GM21390 (cell line): Measurements from ENCODE around the gene TRMT1.

ENCODE experiments used
- ATAC-seq: cut with Tn5 transposase; IDR thresholded peaks from one replicate; pipeline ENCODE4 v1.9.1; 2021; ENCODE audit not compliant: unreplicated experiment

TRMT1 gene

DNA sequence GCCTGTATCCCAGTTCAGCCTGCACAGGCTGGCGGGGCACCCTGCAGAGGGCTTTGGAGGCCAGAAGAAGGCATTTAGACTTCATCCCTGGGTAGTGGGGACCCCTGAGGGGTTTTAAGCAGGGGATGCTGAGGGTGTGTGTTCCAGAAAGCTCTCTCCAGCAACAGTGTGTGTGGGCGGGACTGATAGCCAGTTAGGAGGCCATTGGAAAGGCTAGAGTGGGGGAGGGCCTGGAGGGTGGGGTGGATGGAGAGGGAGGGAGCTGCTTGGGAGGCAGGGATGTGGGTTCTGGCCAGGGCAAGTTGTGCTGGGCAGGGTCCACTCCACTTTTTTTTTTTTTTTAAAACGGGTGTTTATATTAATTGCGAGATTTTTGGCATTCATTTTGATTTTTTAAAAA, 42.2 kb downstream of the TRMT1 start:
- no peak for ATAC-seq

DNA sequence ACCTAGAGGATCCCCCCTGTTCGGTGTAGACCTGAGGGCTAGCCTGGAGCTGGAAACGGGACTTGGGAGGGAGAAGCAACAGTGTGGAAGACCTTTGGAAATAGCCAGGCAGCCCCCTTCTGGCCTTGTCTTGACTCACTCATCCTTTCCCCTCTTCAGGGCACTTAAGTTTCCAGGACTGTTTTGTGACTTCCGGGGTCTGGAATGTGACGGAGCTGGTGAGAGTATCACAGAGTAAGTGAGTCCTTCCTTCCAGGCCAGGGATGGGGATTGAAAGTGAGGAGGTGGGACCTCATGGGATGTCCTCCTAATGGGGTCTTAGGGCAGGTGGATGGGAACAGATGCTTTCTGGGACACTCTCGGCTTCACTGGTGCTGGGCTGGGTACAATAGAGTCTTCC, 43.3 kb downstream of the TRMT1 start:
- ATAC-seq, result no peak

DNA sequence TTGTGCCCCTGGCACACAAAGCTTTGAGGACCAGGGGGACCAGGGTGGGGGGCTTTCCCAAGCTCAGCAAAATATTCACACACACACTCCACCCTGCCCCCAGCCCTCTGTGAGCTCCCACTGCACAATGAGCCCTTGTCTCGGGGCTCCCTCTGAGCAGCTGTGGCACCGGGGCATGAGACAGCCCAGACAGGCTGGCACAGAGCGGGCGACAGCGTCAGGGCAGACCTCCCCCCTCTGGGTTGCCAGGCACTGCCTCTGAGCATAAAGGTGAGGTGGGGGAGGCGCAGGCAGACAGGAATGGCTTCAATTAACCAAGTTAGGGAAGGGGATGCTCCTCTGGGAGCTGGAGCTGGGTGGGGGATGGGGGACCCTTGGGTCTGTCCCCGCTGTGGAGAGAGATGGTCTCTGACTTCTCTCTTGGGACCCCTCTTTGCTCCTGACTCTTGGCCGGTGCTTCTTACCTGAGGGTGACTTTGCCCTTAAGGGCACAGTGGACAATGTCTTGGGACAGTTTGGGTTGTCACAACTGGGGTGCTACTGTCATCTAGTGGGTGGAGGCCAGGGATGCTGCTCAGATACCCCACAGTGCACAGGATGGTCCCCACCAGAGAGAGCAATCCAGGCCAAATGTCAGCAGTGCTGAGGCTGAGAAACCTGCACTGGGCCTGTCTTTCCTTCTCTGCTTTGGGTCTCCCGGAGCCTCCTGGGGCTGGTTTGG, 44.2 kb downstream of the TRMT1 start:
- ATAC-seq, result no peak

DNA sequence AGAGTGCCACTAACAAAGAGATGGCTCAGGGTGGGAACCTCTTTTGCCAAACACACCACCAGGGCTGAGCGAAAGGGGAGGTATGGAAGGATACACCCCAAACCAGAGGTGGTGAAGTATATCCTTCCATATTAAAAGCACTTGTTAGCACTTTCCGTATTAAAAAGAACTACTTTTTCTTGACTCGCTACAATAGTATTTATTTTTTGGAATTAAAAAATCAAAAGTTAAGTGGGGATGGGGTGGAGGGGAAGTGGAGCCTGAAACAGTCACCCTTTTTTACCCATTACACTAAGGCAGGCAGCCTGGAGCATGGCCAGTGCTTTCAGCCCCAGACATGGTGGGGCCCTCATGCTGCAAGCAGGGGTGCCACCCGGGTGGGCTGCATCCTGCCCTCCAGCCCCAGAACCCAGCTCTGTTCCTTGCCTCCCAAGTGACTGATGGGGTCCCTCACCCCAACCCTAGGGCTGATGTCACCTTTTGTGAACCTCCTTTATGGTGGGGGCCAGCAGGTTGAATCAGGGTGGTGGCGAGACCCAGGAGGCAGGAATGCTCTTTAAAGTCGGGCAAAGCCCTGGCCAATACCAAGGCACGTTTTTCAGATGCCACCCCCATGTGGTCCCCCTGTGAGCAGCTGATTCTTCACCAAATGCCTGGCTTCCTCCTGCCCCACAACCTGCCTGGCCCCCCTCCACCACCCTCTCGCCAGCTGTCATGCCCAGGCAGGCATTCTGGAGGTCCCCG, 44.9 kb downstream of the TRMT1 start:
- no peak for ATAC-seq

DNA sequence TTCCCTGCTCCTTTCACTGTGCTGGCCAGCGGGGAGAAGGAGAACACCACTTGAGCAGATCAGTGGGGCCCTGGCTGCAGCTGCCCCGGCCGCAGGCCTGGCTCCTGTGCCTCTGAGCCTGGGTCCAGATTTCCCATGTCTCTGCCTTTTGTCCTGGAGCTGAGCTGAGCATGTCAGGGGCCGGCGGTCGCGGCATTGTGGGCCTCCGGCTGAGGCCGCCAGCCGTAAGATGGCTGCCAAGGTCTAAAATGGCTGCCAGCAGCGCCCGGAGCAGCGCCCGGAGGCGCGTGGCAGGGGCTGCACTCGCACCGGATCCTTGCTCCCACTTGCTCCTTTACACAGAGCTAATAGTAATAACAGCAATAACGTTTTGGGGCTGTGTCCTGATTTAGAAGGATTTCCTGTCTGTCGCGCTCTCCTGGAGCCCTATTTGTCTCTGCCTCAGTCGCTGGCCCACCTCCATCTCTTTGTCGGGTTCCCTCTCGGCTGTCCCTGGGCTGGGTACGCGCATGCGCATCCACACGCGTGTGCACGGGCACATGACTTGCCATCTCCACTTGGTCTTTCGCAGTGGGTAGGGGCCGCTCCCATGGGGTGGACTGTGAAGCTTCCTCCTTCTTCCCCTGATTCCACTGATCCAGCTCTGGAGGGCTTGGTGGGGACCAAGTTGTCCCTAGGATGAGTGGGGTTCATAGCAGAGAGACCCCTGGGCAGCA, 46.0 kb downstream of the TRMT1 start:
- ATAC-seq, result no peak

DNA sequence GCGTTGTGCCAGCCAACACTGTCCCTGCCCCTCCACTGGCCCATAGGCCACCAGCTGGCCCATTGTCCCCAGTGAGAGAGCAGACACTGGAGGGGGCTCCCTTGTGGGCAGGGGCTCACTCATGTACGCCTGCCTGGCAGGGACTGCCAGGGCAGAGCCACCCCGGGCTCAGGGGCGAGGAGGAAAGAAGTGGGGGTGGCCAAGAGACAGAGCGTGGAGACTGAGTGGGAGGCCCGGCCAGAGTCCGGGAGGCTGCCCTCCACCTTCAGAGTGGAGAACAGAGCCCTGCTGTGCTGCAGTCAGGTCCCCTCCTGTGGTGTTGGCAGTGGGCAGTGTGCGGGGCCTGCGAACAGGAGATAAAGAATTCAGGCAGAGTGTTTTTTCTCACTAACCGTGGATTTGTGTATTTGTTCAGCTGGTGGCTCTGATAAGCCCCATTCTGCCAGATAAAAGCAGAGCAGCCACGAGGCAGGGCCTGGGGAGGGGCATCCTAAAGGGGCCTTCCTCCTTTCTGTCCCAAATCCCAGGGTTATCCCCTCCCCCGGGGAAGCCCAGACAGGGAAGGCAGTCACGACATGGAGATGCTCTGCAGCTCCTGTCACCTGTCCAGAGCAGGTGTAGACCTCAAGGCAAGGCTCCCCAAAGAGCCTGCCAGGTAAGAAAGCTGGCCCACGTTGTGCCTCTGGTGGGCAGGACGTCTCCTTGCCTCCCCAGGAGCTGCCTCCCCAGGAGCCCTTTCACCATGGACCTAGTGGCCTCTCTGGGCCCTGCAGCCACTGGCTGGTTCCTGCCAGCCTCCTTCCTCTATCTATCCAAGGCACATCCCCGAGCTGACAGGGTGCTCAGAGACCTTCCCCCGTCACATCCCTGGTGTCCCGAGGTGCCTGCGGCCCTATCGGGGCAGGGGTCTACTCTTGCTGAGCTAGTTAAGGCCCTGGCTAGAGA, 46.9 kb downstream of the TRMT1 start:
- ATAC-seq, result no peak

DNA sequence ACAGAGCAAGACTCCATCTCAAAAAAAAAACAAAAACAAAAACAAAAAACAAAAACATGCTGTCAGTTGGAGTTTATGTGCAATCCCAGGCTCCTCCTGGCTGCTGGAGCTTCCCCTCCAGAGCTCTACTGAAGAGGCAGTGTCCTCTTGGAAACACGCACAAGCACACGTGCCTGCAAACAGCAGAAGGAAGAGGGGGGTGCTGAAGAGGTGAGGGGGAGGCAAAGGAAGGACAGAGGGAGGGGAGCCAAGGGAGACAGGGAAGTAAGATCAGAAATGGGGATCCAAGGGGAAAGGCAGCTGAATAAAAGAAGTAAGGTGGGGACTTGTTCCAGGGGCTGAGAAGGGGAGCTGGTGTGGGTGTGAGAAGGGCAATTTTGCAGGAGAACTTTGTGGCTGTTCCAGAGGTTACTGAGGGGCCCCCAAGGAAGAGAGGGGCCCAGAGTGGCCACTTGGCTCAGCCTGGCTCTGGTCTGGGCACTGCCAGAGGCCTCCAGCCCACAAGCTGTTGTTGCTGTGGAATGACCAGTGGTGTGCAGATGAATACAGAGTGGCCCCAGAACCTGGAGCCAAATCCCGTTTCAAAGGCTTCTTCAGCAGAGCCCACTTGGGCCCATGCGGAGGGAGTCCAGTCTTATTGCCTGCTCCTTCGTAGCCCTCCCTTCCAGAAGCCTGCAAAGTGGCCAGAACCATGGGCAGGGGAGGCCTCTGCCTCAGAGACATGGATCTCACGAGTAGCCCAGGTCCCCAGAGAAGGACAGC, 48.3 kb downstream of the TRMT1 start:
- no peak for ATAC-seq

DNA sequence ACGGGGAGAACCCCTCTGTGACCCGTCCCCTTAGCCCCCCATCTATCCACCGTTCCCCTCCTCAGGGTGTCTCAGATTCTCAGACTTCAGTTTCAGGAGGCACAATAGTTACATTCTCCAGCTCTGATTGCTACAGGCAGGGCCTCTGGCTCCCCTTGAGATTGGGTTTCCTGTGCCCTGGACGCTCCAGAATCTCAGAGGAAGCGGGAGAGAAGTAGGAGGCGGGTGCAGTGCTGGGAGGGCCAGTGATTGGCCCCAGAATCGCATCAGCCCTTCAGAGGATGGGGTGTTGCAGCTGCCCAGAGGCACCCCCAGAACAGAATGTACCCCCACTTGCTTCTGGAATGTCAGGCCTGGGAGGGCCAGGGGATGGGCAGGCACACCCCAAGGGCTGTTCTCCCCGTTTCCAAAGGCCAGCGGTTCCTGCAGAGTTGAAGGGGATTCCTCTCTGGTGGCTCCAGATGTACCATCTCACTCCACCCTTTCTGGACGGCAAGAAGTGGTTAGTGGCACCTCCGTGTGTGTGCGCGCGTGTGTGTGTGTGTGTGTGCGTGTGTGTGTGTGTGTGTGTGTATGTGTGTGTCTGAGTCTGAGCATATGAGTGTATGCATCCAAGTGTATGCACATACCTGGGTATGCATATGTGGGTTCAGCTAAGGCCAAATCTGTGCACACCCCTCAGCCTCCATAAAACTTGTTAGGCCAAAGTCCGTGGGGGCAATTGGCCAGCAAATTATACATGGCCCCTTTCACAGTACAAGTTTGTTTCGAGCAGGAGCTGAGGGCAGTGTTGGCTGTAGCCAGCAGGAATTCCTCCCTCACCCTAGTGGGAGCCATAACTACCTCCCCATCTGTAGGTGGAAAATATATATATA, 49.4 kb downstream of the TRMT1 start:
- ATAC-seq, result no peak

DNA sequence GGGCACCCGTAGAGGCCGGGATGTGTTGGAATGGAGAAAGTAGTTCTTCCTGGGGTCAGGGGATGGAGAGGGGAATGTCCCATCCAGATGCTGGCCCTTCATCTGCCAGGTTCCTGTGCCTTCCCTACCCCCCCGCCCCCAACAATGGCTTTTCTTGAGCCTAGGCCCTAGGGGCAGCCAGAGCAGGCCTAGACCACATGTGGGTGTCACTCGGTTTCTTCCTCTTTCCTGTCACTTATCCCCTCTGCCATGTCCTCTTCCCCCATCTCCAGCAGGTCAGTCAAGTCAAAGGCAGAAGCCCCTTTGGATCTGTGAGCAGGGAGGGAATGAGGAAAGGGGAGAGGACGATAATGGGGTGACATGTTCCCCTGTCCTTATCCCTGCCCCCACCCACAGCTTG, 50.3 kb downstream of the TRMT1 start:
- ATAC-seq, result no peak

DNA sequence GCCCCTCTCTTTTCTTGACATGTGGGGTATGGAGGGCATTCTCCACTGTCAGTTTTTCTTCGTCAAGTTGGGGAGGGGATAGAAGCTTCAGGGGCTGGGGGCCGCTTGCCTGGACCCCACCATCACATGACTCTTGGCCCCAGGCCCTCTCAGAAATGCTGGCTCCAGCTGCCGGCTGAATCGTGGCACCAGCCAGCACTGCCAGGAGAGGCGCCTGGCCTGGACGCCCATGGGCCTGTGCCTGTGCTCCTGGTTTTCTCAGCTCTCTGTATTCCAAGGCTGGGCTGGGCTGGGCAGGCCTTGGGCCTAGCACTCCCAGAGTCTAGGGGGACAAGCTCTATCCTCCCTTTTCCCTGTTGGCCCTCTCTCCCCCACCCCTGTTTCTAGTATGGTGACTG, 52.4 kb downstream of the TRMT1 start:
- ATAC-seq, result no peak

DNA sequence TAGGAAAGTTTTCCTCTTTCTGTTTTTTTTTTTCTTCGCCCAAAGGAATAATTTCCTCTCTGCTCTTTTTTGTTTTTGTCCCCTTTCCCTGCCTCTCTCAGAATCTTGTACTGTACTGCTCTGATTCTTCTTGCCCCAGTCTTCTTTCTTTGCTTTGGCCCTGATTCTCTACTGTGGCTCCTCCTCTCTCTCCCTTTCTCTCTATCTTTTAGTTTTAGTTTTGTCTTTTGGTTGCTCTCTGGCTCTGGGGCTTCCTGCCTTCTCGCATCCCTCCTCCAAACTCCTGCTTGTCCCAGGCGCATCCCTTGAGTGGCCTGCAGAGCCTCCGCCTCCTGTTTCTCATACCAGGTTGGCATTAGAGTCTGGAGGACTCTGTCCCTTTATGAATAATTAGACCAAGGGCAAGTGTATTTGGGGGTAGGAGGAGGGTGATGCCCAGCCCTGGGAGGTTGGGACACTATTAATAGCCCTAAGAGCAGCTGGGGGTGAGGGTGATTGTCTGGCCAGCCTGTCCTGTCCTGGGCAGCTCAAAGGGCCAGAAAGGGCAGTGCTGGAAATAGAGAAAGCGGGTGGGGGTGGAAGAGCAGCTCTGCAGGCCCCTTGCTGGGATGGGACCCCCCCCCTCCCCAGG, 53.0 kb downstream of the TRMT1 start:
- no peak for ATAC-seq

DNA sequence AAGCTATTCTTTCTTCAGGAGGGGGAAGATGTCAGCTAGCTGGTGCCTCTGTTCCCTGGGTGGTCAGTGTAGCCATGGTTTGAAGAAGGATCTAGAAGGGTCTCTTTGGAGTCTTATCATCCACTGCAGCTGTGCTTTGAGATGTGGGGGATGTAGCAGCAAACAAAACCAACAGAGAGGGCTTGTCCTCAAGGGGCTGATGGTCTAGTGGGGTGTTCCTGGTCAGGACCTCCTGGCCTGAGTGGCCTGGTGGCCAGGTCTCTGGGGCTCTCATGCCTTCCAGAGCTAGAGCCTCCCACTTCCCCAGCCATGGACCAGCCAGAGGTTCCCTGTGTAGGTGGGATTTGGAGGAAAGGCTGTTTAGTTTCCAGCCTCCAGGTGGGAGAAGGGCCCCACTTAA, 54.2 kb downstream of the TRMT1 start:
- ATAC-seq, result no peak

DNA sequence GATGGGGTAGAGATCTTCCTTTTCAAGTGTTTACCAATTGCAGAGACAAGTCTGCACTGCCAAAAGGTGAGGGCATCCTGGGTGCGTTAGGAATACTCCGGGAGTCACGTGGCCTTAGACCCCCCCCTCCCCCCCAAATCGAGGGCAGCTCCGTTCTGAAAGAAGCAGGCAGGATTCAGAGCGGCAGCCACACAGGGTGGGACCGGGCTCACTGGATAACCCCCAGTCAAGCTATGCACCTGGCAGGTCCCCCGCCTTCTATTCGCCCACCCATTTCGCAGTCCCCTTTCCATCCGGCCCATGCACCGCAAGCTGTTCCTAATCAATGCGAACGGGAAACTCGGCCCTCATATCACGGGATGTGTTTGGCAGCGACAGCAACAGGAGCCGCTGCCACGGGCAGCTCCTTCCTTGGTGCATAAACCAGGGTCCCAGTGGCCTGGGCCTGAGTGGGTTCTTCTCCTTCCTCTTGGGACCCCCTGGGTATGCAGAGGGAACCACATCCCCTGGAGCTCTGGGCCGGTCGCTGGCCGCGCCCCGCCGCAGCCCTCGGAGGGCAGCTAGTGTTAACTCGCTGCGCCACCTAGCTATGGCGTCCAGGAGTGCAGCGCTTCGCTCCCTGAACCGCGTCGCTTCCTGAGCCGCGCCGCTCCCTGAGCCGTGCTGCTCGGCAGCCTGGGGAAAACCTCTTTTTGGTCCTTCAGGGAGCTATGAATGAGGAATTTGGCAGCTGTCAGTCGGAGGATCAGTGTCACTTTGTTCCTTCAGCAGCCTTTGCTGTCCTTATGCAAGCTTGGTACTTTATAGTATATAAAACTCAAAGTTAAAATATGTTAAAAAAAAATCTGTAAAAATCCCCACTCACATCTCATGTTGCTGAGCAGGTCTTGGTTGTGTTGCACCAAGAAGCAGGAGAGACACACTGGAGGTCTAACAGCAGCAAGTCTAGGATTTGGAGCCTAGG, 55.3 kb downstream of the TRMT1 start:
- ATAC-seq, result no peak

DNA sequence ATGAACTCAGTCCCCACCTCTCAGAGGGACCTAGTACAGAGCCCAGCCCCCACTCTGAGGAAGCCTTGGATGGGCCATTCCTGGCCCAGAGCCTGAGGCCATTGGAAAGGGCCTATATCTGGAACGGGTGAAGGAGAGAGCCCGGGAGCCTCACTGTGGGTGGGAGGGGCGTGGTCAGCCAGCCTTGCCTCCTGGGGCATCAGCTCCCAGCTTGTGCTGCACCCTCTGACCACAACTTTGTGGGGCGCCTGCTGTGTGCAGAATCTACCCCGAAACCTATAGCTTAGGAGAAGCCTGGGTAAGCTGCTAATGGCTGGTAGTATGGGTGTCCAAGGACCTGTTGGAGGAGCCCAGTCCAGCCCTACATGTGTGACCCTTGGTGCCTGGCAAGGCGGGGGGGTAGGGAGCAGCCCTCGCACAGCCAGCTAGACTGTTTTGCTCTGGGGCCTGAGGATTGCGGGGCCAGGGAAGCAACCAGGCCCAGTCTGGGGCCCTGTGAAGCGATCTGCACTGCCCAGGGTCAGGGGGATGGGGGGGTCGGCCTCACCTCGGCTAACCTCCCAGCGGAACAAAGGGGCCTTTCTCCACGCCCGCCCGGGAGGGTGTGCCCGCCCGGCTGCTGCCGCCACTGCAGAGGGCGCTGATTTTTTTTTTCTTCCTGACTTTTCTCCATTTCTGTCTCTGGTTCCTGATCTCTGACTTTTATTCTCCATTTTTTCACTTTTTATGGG, 56.1 kb downstream of the TRMT1 start:
- ATAC-seq, result no peak

DNA sequence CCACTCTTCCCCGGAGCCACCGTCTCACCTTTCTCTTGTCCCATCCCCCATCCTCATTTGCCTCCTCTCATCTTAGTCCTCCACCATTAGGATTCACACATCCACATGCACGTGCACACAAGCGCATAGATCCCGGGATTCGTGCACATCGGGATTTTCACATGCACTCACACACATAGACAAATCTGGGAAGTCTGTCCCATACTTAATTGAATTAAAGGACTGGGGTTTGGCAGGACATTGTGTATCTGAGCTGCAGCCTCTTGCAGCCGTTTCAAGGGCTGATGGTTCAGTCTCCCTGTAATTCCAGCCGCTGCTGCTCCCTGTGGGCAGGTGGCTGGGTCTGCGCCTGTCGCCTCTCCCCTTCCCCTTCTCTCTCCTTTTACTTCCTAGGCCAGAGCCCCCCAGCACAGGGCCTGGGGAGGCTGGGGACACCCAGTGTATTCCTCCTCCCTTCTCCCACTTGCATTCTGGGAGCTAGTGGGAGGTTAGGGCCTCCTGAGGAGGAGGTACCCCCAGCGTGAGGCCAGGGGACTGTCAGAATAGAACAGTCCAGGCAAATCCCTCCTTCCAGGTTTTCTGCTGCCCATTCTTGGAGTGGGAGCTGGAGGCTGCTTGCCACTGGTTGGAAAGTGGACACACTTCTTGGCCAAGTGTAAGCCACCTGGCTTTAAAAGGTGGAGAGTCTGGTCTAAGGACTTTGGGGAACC, 57.4 kb downstream of the TRMT1 start:
- ATAC-seq, result no peak

DNA sequence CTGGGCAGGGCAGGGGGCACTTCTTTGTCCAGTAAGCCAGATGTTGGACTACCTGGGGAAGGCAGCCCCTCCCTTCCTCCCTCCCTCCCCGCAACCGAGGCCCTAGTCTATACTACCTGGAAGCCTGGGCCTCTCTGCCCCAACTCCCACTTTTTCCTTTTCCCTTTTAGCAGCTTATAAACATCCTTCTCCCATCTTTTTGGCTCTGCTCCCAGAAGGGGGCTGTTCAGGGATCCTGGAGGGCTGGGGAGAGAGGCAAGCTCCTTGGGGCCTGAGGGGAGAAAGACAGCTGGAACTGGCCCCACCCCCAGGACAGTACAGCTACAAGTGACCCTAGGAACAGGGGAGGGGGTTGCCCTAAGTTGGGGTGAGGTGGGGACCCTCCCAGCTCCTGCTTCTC, 58.8 kb downstream of the TRMT1 start:
- ATAC-seq, result no peak
